ENCODE data around the gene NIPBL. TPM values are rescaled to one million over a fixed set of nuclear protein-coding genes. Genes with fewer than 3 reads are reported as not detected.

Gene NIPBL
- total RNA-seq, 1 experiment from 2014 or later, result 45.1 TPM

DNA sequence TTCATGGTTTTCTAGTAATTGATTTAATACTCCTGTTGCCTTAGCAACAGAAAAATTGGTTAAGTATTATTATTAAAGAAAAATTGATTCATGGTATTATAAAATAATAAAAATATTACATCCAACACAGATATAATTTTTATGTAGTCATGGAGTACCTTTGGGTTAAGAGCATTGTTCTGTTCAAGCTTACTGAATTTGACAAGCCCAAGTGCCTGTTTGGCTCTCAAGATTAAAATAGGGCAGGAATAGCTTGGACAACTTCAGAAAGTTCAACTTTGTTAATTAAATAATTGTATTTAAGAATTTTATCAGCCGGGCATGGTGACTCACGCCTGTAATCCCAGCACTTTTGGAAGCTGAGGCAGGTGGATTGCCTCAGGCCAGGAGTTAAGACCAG is 82.0 kb downstream of the NIPBL start:
- Histone ChIP-seq H3K27ac (ENCODE audit: low read depth, low read length) (no peak overlapping the region), H3K27me3 (ENCODE audit: insufficient read depth, low read length) (no peaks in the 10 kb centered on the region), H3K9ac (ENCODE audit: low read length) (no peak overlapping the region), H3K4me1 (ENCODE audit: control insufficient read depth in 1 of 2, insufficient read depth in 2 of 2, low read length in 2 of 2) (no peaks in the 10 kb centered on the region), H3K4me3 (replicated peaks in 1 of 2; ENCODE audit: low read depth in 1 of 2, low read length in 2 of 2) (no peak overlapping the region), H3K79me2 (ENCODE audit: insufficient read depth, low read length) (peaks cover 16% of the 10 kb centered on the region), H3K9me3 (ENCODE audit: control insufficient read depth in 1 of 2, insufficient read depth in 1 of 2, low read depth in 1 of 2, low read length in 2 of 2) (no peaks in the 10 kb centered on the region), H4K20me1 (ENCODE audit: insufficient read depth) (no peaks in the 10 kb centered on the region), H2AFZ (ENCODE audit: low read depth, low read length, poor library complexity, severe bottlenecking) (no peak overlapping the region), H3K36me3 (ENCODE audit: control insufficient read depth in 1 of 2, insufficient read depth in 2 of 2, low read length in 2 of 2) (0 out of 4 replicates have a peak, but pooled peaks cover 0 to 4% of the 10 kb centered on the region in 2 experiments), H3K9me2 (ENCODE audit: insufficient read depth) (no peaks in the 10 kb centered on the region), H3K4me2 (ENCODE audit: low read length) (no peak overlapping the region)
- DNase-seq (ENCODE audit: low read depth, low spot score) (no peak), ATAC-seq (no peak)
- TF ChIP-seq ZFX (IDR thresholded peaks at IDR 0.05), result no peak
- TF ChIP-seq REST (IDR thresholded peaks at IDR 0.05; ENCODE audit: low read depth), result no peak
- TF ChIP-seq, protein P1, sequence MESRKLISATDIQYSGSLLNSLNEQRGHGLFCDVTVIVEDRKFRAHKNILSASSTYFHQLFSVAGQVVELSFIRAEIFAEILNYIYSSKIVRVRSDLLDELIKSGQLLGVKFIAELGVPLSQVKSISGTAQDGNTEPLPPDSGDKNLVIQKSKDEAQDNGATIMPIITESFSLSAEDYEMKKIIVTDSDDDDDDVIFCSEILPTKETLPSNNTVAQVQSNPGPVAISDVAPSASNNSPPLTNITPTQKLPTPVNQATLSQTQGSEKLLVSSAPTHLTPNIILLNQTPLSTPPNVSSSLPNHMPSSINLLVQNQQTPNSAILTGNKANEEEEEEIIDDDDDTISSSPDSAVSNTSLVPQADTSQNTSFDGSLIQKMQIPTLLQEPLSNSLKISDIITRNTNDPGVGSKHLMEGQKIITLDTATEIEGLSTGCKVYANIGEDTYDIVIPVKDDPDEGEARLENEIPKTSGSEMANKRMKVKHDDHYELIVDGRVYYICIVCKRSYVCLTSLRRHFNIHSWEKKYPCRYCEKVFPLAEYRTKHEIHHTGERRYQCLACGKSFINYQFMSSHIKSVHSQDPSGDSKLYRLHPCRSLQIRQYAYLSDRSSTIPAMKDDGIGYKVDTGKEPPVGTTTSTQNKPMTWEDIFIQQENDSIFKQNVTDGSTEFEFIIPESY (IDR thresholded peaks at IDR 0.05; ENCODE audit: extremely low read depth, insufficient replicate concordance, low read length), result no peak
- TF ChIP-seq YY1 (IDR thresholded peaks at IDR 0.05; ENCODE audit: extremely low read depth, insufficient replicate concordance, low read depth, low read length), result no peak
- RAD21 ChIA-PET (ENCODE audit: low non-redundant PET in 1 of 2, low total read pairs in 2 of 2, uncharacterized antibody in 2 of 2, unreplicated experiment in 2 of 2), result no interaction called here
- CTCF ChIA-PET, result interaction anchor here (1.6 kb wide), 1 partner anchor 14 kb away, joined by 5 read pairs; no protein-coding TSS in a partner anchor
- intact Hi-C loops (cut with micrococcal nuclease), result no loop called here
- no TSS peak for BruUV-seq (replicated peaks)
- POLR2A ChIA-PET, result no interaction called here
